Skeletal muscle satellite cell (primary cell): Measurements from ENCODE around the gene FHOD3.

ENCODE experiments used
- H3K27me3 ChIP-seq: 2 replicates; pipeline ENCODE4 v1.7.0; 2013; ENCODE audit warnings: low read length; ENCODE audit not compliant: control insufficient read depth, insufficient read depth
- H3K36me3 ChIP-seq: 2 replicates; pipeline ENCODE4 v1.7.0; 2013; ENCODE audit warnings: mild to moderate bottlenecking, control low read depth, low read length; ENCODE audit not compliant: insufficient read depth
- H3K4me1 ChIP-seq: 2 replicates; pipeline ENCODE4 v1.7.0; 2013; ENCODE audit warnings: low read length; ENCODE audit not compliant: control insufficient read depth, insufficient read depth
- H3K4me2 ChIP-seq: 2 replicates; pipeline ENCODE4 v1.7.0; 2013; ENCODE audit warnings: mild to moderate bottlenecking, low read length
- H3K4me3 ChIP-seq: 2 replicates; pipeline ENCODE4 v1.7.0; 2013; ENCODE audit warnings: low read length
- H3K9ac ChIP-seq: 2 replicates; pipeline ENCODE4 v1.7.0; 2013; ENCODE audit warnings: mild to moderate bottlenecking, low read depth, low read length, moderate library complexity
- H3K9me3 ChIP-seq: replicated peaks from 2 replicates; pipeline ENCODE4 v1.7.0; 2013; ENCODE audit warnings: mild to moderate bottlenecking, control low read depth, low read length

FHOD3 gene

GRCh38 chr18:36695806-36696205, 398.3 kb downstream of the FHOD3 start:
- Histone ChIP-seq H3K9ac (no peak overlapping the region), H3K36me3 (no peaks in the 10 kb centered on the region), H3K4me3 (no peak overlapping the region), H3K4me2 (no peak overlapping the region), H3K4me1 (peaks cover 11% of the 10 kb centered on the region), H3K9me3 (no peaks in the 10 kb centered on the region), H3K27me3 (no peaks in the 10 kb centered on the region)

GRCh38 chr18:36697905-36698304, 400.4 kb downstream of the FHOD3 start:
- Histone ChIP-seq H3K36me3 (no peaks in the 10 kb centered on the region), H3K9me3 (no peaks in the 10 kb centered on the region), H3K27me3 (no peaks in the 10 kb centered on the region), H3K4me2 (no peak overlapping the region), H3K4me3 (no peak overlapping the region), H3K4me1 (peaks cover 11% of the 10 kb centered on the region), H3K9ac (no peak overlapping the region)

- Histone ChIP-seq H3K4me1 (no peaks in the 10 kb centered on the region), H3K27me3 (no peaks in the 10 kb centered on the region), H3K9me3 (no peaks in the 10 kb centered on the region), H3K36me3 (no peaks in the 10 kb centered on the region), H3K4me2 (no peak overlapping the region), H3K9ac (no peak overlapping the region), H3K4me3 (no peak overlapping the region)
Observed at GRCh38 chr18:36700955-36701354, 403.4 kb downstream of the FHOD3 start.

GRCh38 chr18:36702401-36703013, 405.0 kb downstream of the FHOD3 start:
- no peak overlapping the region for H3K9ac ChIP-seq
- H3K4me3 ChIP-seq = no peak overlapping the region
- no peaks in the 10 kb centered on the region for H3K36me3 ChIP-seq
- no peaks in the 10 kb centered on the region for H3K27me3 ChIP-seq
- H3K4me2 ChIP-seq = no peak overlapping the region
- H3K4me1 ChIP-seq = peaks cover 4% of the 10 kb centered on the region
- no peaks in the 10 kb centered on the region for H3K9me3 ChIP-seq

GRCh38 chr18:36704156-36704555, 406.6 kb downstream of the FHOD3 start:
- H3K27me3 ChIP-seq = no peaks in the 10 kb centered on the region
- no peak overlapping the region for H3K9ac ChIP-seq
- no peak overlapping the region for H3K4me2 ChIP-seq
- peaks cover 4% of the 10 kb centered on the region for H3K4me1 ChIP-seq
- H3K9me3 ChIP-seq = no peaks in the 10 kb centered on the region
- no peaks in the 10 kb centered on the region for H3K36me3 ChIP-seq
- no peak overlapping the region for H3K4me3 ChIP-seq

GRCh38 chr18:36706134-36706881, 408.8 kb downstream of the FHOD3 start:
- Histone ChIP-seq H3K4me3 (no peak overlapping the region), H3K9me3 (no peaks in the 10 kb centered on the region), H3K4me1 (peaks cover 5% of the 10 kb centered on the region), H3K36me3 (no peaks in the 10 kb centered on the region), H3K9ac (no peak overlapping the region), H3K4me2 (no peak overlapping the region), H3K27me3 (no peaks in the 10 kb centered on the region)

GRCh38 chr18:36708366-36708765, 410.9 kb downstream of the FHOD3 start:
- Histone ChIP-seq H3K9me3 (no peaks in the 10 kb centered on the region), H3K4me1 (peaks cover 13% of the 10 kb centered on the region), H3K36me3 (no peaks in the 10 kb centered on the region), H3K4me2 (no peak overlapping the region), H3K9ac (no peak overlapping the region), H3K4me3 (no peak overlapping the region), H3K27me3 (no peaks in the 10 kb centered on the region)

GRCh38 chr18:36709315-36709714, 411.8 kb downstream of the FHOD3 start:
- no peaks in the 10 kb centered on the region for H3K27me3 ChIP-seq
- peaks cover 13% of the 10 kb centered on the region for H3K4me1 ChIP-seq
- H3K4me2 ChIP-seq = no peak overlapping the region
- no peak overlapping the region for H3K4me3 ChIP-seq
- no peaks in the 10 kb centered on the region for H3K36me3 ChIP-seq
- H3K9ac ChIP-seq = no peak overlapping the region
- no peaks in the 10 kb centered on the region for H3K9me3 ChIP-seq

GRCh38 chr18:36711014-36711725, 413.7 kb downstream of the FHOD3 start:
- no peaks in the 10 kb centered on the region for H3K36me3 ChIP-seq
- peaks cover 11% of the 10 kb centered on the region for H3K4me1 ChIP-seq

GRCh38 chr18:36711813-36712444, 414.4 kb downstream of the FHOD3 start:
- no peaks in the 10 kb centered on the region for H3K36me3 ChIP-seq
- H3K4me3 ChIP-seq = no peak overlapping the region
- no peak overlapping the region for H3K4me2 ChIP-seq
- peaks cover 9% of the 10 kb centered on the region for H3K4me1 ChIP-seq
- H3K9ac ChIP-seq = no peak overlapping the region
- no peaks in the 10 kb centered on the region for H3K9me3 ChIP-seq
- no peaks in the 10 kb centered on the region for H3K27me3 ChIP-seq

More at GRCh38 chr18:36711014-36711725, 413.7 kb downstream of the FHOD3 start:
- H3K9ac ChIP-seq = no peak overlapping the region
- H3K4me3 ChIP-seq = no peak overlapping the region
- no peaks in the 10 kb centered on the region for H3K27me3 ChIP-seq
- H3K9me3 ChIP-seq = no peaks in the 10 kb centered on the region
- no peak overlapping the region for H3K4me2 ChIP-seq

- H3K36me3 ChIP-seq = no peaks in the 10 kb centered on the region
- no peak overlapping the region for H3K4me2 ChIP-seq
- peaks cover 9% of the 10 kb centered on the region for H3K4me1 ChIP-seq
- H3K27me3 ChIP-seq = no peaks in the 10 kb centered on the region
- no peak overlapping the region for H3K9ac ChIP-seq
- no peaks in the 10 kb centered on the region for H3K9me3 ChIP-seq
- no peak overlapping the region for H3K4me3 ChIP-seq
Observed at GRCh38 chr18:36714476-36714875, 417.0 kb downstream of the FHOD3 start.
